HG02678 (cell line): ENCODE results near the gene BARD1.
"Not testable (repeated sequence)": the region's sequence is repeated elsewhere in the genome, so short reads cannot be mapped to it uniquely, and the experiment has no call there.

Experiments
- ATAC-seq: cut with Tn5 transposase; IDR thresholded peaks from one replicate; pipeline ENCODE4 v1.9.1; 2021; ENCODE audit warnings: mild to moderate bottlenecking, moderate library complexity; ENCODE audit not compliant: unreplicated experiment

The BARD1 gene

DNA sequence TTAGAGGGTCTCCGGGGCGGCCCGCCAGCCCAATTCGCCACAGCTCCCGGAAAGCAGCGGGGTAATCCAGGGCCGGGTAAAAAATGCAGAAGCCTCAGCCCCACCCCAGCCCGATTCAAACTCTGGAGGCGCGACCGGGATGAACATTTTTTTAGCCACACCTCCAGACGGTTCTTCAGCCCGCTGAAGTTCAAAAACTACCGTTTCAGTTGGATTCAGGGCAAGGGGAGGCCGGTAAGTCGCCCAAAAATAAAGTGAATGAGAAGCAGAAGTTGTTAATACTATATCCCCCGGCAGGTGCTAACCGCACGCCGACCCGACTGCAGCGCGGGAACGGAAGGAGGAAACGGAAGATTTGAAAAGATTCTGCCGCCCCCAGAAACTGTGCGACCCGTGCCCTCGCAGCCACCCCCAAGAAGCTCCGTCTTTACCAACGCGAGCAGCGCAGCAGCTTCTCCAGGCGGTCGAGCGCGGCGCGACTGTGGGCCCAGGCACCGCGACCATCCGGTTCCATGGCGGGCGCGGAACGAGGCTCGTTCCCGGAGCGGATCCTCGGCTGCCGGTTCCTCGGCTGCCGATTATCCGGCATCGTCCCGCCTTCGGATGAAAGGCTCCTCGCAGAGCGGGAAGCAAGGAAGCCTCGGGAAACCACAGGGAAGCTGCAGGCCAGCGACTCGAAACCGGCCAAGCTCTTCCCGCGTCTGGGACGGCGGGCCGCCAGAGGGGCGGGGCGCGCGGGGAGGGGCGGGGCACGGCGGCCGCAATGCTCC lies at the start of gene BARD1:
BARD1 (minus strand) TSS at position 703 of the 770 bp plus-strand sequence; CDS start at position 589, 114 bp downstream.
- peak; percentile 23 for ATAC-seq

GRCh38 chr2:214856137-214856536 lies 46.7 kb upstream of the BARD1 start:
- ATAC-seq = no peak

DNA sequence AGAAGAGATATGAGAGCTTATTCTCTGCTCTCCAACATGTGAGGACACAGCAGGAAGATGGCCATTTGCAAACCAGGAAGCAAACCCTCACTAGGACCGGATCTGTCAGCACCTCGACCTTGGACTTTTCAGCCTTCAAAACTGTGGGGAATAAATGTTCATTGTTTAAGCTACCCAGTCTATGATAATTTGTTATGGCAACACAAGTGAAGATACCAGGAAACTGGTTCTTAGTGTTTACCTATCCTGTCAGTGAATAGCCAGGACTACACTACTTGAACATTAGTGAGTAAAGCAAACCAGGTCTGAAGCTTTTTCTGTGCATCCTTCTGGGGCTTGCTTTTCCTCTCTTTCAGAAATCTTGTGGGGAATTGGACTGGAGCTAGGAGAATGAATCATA lies 44.4 kb upstream of the BARD1 start:
- no peak for ATAC-seq

DNA sequence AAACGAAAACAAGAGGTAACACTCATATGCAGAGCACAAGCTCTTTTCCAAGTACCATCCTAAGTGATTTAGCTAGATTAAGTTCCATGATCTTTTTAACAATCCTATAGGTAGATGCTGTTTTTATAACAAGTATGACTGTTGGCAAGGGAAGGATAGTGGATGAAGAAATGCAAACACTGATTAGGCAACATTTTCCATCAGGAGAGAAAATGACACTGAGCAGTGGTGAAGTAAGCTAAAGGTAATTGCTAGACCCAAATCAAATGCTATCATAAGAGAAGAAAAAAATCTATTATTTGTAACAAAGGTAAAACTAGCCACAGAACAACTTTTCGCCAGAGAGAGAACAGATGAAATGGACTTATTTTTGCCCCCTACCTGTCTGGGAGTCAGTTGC lies 34.3 kb upstream of the BARD1 start:
- ATAC-seq = no peak

- peak; percentile 74 for ATAC-seq
Observed at GRCh38 chr2:214839464-214839863, 30.0 kb upstream of the BARD1 start.

- ATAC-seq = no peak
Observed at GRCh38 chr2:214837466-214837865, 28.0 kb upstream of the BARD1 start.

DNA sequence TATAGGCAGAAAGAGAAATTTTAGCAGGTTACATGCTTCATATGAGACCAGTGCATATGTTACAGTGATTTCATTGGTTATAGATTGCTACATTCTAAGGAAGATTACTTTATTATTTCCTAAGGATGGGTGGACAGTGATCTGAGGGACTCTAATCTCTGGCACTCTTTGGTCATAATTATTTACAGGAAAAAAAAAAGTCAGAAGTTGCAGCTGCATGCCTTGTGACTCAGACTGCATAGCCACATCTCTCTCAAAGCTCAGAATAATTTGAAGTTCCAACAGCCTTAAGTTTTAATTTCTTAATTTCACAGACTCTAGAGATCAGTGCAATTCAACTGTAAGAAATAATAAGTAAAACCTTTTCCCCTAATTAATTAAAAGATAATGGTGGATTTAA lies 27.1 kb upstream of the BARD1 start:
- ATAC-seq = no peak

DNA sequence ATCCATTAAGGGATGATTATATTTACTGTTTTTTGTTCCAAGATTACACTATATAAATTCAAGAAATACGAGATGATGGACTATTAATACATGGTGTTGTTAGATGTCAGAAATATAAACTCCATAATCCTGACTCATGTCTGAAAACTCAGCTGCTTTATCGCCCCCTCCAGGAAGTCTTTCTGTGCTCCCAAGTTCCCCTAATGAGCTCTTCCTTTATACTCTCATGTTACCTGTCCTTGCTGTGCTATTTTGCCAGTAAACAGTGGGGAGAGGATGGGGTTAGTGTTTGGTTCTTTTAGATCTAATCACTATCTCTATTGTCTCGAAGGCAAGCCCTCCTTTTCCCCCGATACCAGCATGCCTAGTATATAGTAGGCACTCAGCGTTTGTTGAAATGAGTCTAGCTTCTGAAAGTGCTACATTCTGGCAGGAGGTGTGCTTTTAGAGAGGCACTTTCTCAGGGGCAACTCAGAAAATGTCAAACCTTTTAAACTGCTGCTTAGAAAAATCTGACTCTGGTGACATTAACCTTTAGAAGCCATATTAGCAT lies 21.4 kb upstream of the BARD1 start:
- ATAC-seq = no peak

DNA sequence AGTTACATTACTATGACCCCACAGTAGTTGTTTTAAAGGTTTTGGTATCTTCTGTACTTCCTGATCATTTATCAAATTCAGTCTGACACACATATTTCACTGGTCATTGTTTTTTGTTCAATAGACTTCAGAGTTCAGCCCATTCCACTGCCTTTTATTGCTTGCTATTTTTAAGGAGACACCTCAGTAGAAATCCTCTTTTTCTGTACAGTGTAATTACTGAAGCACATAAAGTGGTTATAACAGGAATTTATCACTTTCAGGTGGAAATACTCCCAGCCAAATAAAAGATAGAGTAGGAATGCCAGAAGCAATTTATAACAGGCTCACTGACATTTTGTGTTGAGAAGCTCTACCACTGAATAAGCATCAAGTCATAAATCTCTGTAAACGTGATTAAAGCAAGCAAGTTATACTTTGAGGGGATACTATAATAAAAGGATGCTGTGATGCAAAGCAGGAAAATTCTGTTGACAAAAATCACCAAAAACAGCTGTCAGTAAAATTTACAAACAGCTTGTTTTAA lies 6.6 kb upstream of the BARD1 start:
- ATAC-seq = no peak

GRCh38 chr2:214810671-214811070 lies 1.2 kb upstream of the BARD1 start:
- ATAC-seq = no peak

DNA sequence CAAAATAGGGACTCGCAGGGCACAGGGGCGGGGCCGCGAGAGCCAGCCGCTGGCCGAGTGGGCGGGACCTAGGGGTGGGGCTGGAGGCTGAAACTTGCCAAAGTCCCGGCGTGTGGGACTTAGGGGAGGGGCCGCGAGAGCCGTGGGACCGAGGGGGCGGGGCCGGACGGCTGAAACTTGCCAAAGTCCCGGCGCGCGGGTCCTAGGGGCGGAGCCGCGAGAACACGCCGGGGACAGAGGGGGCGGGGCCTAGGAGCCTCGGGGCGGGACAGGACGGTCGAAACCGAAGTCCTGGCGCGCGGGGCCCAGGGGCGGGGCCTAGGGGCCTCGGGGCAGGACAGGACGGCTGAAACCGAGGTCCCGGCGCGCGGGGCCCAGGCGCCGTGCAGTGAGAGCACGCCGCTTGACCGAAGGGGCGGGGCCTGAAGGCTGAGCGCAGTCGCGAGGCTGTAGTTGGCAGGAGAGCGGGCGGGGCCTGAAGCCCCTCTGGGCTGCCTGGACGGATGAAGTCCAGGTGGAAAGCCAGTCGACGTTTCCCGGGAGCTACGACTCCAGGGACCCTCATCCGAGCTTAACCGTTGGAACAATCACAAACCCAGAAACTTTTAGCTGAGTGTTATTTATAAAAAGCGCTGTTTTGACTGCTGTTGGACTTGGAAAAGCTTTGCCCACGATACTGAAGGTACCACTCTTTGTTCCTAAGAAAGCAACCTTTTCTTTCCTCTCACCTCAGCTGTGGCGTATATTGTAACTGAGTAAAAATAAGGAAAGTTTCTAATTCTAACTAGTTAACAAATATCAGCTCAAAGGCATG lies 475 bp upstream of the BARD1 start:
- ATAC-seq = peak; percentile 85

GRCh38 chr2:214807653-214808052 lies 1.8 kb downstream of the BARD1 start:
- ATAC-seq = no peak

GRCh38 chr2:214801768-214802397 lies 7.6 kb downstream of the BARD1 start:
- no peak for ATAC-seq

- ATAC-seq = no peak
Observed at GRCh38 chr2:214801068-214801467, 8.4 kb downstream of the BARD1 start.

DNA sequence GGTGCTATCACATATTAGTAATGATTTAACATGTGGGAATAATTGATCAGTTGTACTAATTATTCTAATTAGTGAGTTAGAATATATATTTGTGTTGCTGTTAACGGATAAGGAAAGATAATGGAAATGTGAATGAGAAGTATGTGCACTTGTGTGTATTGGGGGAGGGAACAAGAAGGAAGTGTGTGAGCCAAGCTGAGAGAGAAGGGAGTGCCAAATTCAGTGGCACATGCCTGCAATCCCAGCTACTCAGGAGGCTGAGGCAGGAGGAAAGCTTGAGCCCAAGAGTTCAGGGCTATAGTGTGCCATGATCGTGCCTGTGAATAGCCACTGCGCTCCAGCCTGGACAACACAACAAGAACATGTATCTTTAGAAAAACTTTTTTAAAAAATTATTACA lies 9.3 kb downstream of the BARD1 start:
- ATAC-seq = no peak

DNA sequence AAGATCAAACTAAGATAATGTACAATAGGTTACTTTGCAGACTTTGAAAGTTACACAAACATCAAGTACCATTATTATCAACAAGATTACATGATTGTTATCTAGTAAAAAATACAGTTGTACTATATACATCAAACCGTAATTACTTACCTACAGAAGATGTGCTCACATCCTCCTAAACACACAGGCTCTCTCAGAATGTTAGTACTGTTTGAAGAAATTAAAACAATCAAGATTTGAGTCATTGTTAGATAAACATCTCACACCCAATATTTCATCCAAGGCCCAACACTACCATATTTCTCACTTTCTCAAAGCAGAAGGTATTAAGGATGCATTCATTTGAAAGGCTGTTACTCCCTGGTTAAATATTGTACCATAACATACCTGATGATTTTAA lies 12.6 kb downstream of the BARD1 start:
- no peak for ATAC-seq

DNA sequence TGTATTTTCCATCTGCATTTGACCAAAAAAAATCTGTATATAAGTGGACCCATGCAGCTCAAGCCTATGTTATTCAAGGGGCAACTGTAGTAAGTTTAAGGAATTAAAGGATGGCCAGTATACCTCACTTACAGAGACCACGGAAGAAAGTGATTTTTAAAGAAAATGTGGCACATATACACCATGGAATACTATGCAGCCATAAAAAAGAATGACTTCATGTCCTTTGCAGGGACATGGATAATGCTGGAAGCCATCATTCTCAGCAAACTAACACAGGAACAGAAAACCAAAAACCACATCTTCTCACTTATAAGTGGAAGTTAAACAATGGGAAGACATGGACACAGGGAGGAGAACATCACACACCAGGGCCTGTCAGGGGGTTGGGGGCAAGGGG lies 26.3 kb downstream of the BARD1 start:
- ATAC-seq = not testable (repeated sequence)

GRCh38 chr2:214782671-214783070 lies 26.8 kb downstream of the BARD1 start:
- ATAC-seq = no peak

- ATAC-seq = no peak
Observed at GRCh38 chr2:214781226-214781625, 28.3 kb downstream of the BARD1 start.

DNA sequence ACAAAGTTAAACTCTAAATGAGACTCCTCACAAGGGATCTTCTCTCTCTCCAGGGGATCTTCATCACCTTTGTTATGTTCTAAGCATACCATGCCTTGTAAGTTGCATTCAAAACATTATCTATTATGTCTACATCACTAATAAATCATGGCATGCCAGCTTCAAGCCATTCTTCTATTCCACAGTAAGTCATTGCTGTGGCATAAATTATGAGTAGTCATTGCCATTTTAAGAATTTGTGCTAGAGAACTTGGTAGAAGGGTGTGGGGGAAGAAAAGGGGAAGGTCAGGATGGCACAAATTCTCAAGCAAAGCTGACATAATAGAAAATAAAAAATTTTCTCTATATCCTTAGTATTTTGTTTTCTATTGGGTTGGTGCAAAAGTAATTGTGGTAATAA lies 33.5 kb downstream of the BARD1 start:
- ATAC-seq = no peak

GRCh38 chr2:214774108-214774507 lies 35.4 kb downstream of the BARD1 start:
- ATAC-seq = no peak
